Stimulated activated naive CD8-positive, alpha-beta T cell treated with anti-CD3 and anti-CD28 coated beads, Interleukin-15, Interleukin-2, amounts not matched to agents 100 U/mL and 50 U/mL, for 24 hours (primary cell): ENCODE measurements around the gene SUN5.
"Not testable (repeated sequence)": the region's sequence is repeated elsewhere in the genome, so short reads cannot be mapped to it uniquely, and the experiment has no call there.

Source experiments
- ATAC-seq: fragments of 150-1000 bp; cut with Tn5 transposase; one replicate; pipeline ENCODE4 v1.10.0; 2021
- DNase-seq: peaks from one replicate; pipeline ENCODE4 v3.0.0; 2021

Gene SUN5, protein sequence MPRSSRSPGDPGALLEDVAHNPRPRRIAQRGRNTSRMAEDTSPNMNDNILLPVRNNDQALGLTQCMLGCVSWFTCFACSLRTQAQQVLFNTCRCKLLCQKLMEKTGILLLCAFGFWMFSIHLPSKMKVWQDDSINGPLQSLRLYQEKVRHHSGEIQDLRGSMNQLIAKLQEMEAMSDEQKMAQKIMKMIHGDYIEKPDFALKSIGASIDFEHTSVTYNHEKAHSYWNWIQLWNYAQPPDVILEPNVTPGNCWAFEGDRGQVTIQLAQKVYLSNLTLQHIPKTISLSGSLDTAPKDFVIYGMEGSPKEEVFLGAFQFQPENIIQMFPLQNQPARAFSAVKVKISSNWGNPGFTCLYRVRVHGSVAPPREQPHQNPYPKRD

DNA sequence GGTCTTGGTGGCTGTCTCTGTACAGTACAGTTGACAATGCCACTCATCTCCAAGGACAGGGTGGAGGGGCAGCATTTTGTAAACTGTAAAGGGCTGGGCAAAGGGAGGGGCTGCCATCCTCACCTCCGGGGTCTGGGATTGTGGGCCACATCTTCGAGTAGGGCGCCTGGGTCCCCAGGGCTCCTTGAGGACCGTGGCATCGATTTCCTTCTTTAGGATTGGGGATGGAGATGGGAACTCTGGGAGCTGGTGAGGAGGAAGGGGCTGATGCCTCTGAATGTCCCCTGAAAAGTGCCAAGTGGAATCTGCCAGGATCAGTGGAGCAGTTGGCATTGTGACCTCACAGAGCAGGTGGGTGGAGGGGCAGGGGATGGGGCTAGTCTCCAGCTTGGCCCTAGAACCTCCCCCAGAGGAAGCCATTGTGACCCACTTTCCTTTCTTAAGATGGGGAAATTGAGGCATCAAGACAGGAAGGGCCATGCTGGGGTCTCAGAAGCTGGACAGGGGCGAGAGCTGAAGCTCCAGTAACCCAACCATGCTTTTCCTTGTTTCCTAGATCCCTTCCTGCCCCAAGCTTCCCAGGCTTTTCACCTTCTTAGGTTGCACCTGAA lies at the start of gene SUN5:
Gene SUN5, minus strand, starts transcription at position 293 of the 611 bp plus-strand sequence. Its CDS starts 93 bp downstream, at position 200.
- DNase-seq (no peak), ATAC-seq (no peak)

- DNase-seq (no peak), ATAC-seq (no peak)
Observed at GRCh38 chr20:33053291-33054106, 49.3 kb upstream of the SUN5 start, which contains the start of gene BPIFB3. Gene BPIFB3, plus strand, starts transcription at chr20:33053903. Its CDS starts 1,533 bp downstream, at chr20:33055436.

DNA sequence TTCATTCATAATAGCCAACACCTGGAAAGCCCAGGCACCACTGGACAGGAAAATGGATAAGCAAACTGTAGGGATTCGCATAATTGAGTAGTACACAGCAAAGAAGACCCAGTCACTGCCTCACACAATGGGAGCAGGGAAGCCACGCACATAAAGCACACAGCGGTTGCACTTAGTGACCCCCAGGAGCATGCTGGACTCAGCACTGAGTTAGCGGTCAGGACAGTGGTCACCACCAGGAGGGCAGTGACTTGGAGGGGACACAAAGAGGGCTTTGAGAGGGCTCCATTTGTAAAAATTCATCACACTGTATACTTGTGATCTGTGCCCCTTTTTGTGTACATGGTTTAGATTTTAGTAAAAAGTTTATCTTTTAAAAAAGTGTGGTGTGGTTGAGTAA lies 47.1 kb upstream of the SUN5 start:
- ATAC-seq = no peak
- DNase-seq = no peak

DNA sequence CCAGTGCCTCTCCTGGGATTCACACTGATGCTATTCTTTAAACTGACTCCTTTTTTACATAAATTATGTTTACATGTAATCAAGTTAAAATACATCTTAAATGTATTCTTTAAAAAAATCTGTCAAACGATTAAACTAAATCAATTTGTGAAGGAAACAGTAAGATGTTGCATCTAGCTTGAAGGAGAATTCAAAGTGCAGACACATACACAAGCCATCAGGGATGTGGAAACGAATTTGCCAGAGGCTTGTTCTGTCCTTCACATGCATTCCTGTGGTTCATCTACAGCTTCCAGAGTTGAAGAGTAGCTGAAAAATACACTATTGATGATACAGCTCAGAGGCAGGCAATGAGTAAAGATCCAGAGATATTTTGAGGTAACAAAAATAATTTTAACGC lies 42.2 kb upstream of the SUN5 start:
- DNase-seq (no peak), ATAC-seq (no peak)

DNA sequence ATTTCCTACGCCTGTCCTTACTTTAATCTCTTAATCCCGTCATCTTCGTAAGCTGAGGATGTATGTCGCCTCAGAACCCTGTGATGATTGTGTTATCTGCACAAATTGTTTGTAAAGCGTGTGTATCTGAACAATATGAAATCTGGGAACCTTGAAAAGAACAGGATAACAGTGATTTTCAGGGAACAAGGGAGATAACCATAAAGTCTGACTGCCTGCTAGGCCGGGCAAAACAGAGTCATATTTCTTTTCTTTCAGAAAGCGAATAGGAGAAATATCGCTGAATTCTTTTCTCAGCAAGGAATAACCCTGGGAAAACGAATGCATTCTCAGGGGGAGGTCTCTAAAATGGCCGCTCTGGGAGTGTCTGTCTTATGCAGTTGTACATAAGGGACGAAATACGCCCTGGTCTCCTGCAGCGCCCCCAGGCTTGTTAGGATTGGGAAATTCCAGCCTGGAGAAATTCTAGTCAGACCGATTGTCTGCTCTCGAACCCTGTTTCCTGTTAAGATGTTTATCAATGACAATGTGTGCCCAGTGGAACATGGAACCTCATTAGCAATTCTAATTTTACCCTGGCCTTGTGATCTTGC lies 41.0 kb upstream of the SUN5 start:
- DNase-seq, ATAC-seq: not testable (repeated sequence)

GRCh38 chr20:33043731-33044181 lies 39.5 kb upstream of the SUN5 start:
- ATAC-seq = no peak

GRCh38 chr20:33042983-33043730 lies 38.9 kb upstream of the SUN5 start:
- no peak for DNase-seq

More at GRCh38 chr20:33043731-33044181, 39.5 kb upstream of the SUN5 start:
- DNase-seq = no peak

GRCh38 chr20:33042430-33042829 lies 38.2 kb upstream of the SUN5 start:
- no peak for DNase-seq
- no peak for ATAC-seq

More at GRCh38 chr20:33042983-33043730, 38.9 kb upstream of the SUN5 start:
- no peak for ATAC-seq

- DNase-seq = no peak
- ATAC-seq = no peak
Observed at GRCh38 chr20:33038243-33038642, 34.0 kb upstream of the SUN5 start.

DNA sequence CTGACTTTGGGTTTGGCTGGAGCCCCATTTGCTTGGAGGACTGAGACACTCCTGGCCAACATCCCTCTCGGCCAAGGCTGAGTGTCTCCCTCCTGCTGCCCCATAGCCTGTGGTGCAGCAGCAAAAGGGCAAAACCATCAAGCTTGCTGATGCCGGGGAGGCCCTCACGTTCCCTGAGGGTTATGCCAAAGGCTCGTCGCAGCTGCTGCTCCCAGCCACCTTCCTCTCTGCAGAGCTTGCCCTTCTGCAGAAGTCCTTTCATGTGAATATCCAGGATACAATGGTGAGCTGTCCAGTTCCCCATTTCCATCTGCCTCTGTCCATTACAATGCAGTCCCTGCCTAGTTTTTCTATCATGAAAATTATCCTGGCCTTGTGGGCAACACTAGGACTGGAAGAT lies 33.2 kb upstream of the SUN5 start:
- DNase-seq (no peak), ATAC-seq (no peak)

- DNase-seq = no peak
- ATAC-seq = no peak
Observed at GRCh38 chr20:33034901-33035492, 30.8 kb upstream of the SUN5 start.

- DNase-seq = no peak
Observed at GRCh38 chr20:33034115-33034514, 29.9 kb upstream of the SUN5 start.

GRCh38 chr20:33033381-33033780 lies 29.1 kb upstream of the SUN5 start:
- DNase-seq = no peak

More at GRCh38 chr20:33034115-33034514, 29.9 kb upstream of the SUN5 start:
- ATAC-seq = no peak

GRCh38 chr20:33032555-33032954 lies 28.3 kb upstream of the SUN5 start:
- no peak for DNase-seq
- no peak for ATAC-seq

More at GRCh38 chr20:33033381-33033780, 29.1 kb upstream of the SUN5 start:
- ATAC-seq = no peak

GRCh38 chr20:33031531-33031930 lies 27.3 kb upstream of the SUN5 start, which contains the start of gene BPIFB6:
Gene BPIFB6, plus strand, starts transcription at chr20:33031648. Its CDS starts 0 bp downstream, at chr20:33031648.
- DNase-seq (no peak), ATAC-seq (no peak)

DNA sequence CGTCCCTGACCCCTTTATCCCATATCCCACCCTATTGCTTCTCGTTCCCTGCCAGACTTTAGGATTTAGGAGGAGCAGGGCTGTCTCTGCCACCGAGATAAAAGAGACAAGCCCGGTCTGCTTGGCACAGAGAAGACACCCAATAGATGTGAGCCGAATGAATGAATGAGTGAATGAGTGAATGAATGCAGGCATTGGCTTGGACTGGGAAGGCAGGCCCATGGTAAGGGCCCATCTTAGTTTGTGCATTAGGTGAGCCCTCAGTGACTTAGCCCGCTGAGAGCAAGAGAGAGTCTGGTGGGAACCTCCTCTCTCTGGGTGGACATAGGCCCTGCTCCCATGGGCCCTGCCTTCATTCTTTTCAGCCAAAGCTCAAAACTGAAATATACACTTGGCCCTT lies 26.3 kb upstream of the SUN5 start:
- ATAC-seq = no peak
- no peak for DNase-seq

DNA sequence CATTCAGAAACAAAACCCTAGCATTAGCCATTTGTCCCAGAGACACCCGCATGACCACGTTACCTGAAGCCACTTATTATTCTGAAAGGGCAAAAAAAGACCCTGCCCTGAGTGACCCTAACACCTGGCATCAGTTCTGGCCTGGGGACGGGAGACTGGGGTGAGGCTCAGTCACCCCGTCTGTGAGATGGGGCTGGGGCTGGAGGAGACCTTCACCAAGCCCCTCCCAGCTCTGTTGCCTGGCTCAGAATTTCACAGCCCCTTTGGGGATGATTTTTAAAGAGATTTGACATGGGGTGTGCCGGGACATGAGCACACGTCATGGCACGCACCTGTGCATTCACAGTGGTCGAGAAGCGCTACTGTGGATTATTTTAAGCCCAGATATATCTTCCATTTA lies 25.8 kb upstream of the SUN5 start:
- ATAC-seq (no peak), DNase-seq (no peak)

- DNase-seq = no peak
- ATAC-seq = no peak
Observed at GRCh38 chr20:33028875-33029274, 24.6 kb upstream of the SUN5 start.

DNA sequence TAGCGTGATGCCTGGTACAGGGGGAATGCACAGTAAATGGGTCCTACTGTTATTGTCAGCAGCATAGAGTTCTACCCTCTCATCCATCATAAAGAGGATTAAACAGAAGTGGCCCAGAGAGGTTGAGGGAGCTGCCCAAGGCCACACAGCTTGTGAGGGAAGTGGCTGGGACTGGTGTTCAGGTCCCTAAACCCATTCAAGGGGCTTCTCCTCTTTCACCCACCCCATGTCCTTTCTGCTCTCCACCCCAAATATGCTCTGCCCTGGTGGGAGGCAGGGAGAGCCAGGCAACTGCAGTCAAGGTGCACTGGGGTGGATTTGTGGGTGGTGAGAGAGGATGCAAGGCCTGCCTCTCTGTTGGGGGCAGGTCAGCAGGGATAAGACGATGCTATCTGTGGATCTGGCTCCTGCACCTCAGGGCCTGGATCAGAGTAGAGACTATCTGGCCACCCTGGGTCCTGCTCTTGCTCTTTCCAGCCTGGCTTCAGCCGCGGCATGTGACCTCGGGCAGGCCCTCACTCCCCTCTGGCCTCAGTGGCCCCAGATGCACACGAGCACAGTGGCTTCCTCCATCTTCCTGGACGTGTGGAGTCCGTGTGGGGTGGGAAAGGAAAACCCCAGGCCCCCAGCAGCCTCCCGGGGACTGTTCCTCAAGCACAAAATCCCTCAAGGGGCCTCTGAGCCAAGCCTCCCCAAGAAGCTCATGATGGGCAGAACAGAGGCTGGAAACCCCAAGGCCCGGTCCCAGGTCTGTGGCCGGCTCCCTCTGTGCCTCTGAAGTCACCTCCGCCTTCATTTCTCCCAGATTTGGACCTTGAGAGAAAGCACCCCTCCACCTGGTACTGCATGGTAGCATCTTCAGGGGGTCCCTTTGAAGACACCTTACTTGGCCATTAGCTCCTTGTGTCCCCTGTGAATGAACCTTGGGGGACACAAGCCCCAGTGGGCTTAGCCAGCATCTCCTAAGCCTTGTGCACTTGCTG lies 23.8 kb upstream of the SUN5 start:
- no peak for DNase-seq
- no peak for ATAC-seq
